Measurements from ENCODE around the gene SMIM38. TPM values are rescaled to one million over a fixed set of nuclear protein-coding genes. Genes with fewer than 3 reads are reported as not detected.

SMIM38 gene
- total RNA-seq, 1 donor from 2014 or later: 0.64 TPM

- intact Hi-C loops (cut with micrococcal nuclease): no loop called here
These were observed 23.2 kb downstream of the SMIM38 start for GRCh38 chr11:69178819-69179482.

- intact Hi-C loops (cut with micrococcal nuclease): no loop called here
These were observed 24.5 kb downstream of the SMIM38 start for GRCh38 chr11:69180226-69180625.

DNA sequence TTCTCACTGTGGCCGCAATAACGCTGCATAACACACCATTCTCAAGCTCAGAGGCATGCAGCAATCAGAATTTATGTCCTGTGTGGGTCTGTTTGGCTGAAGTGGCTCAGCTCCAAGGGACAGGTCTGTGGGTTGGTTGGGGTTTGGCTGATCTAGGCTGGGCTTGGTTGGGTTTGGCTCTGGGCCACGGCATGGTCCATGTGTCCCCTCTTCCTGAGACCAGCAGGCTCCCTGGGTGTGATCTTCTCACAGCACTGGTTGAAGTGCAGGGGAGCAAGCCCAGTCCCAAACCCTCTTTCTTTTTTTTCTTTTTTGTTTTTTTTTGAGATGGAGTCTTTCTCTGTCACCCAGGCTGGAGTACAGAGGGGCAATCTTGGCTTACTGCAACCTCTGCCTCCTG, 25.0 kb downstream of the SMIM38 start:
- intact Hi-C loops (cut with micrococcal nuclease): no loop called here

DNA sequence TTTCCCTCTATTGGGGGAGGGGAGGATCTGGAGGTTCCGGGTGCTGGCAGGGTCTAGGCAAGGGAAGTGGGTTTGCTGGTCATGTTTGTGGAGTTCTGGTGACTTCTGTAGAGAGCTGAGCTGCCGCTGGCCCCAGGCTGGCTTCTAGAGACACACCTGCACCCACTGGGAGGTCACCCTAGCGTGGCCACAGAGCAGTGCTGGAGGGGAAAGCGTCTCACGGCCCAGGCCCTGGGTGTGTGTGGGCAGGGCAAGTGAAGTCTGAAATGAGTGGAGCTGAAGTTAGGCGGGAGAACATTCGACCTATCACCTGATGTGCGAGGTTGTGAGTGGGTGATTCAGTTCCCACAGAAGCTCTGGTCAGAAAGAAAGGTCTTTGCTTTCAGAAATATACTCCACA, 27.9 kb downstream of the SMIM38 start:
- intact Hi-C loops (cut with micrococcal nuclease): no loop called here

- intact Hi-C loops (cut with micrococcal nuclease): no loop called here
These were observed 30.9 kb downstream of the SMIM38 start for GRCh38 chr11:69186316-69187260.

DNA sequence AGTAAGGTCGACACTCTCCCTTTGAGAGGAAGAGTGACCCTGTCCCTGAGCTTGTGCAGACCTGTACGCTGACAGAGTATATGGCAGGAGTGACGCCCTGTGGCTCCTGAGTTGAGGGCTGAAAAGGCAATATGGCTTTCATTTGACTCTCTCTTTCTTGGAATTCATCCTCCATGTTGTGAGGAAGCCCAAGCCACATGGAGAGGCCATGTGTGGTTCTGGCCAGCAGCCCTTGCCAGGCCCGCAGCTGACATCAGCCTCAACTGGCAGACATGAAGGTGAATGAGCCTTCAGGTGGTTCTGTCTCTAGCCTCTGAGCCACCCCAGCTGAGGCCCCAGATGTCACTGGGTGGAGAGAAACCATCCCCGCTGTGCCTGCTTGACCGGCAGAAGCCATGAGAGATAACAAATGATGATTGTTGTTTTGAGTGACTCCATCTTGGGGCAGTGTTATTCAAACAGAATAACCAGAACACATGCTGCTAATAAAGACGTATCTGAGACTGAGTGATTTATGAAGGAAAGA, 31.9 kb downstream of the SMIM38 start:
- intact Hi-C loops (cut with micrococcal nuclease): no loop called here

DNA sequence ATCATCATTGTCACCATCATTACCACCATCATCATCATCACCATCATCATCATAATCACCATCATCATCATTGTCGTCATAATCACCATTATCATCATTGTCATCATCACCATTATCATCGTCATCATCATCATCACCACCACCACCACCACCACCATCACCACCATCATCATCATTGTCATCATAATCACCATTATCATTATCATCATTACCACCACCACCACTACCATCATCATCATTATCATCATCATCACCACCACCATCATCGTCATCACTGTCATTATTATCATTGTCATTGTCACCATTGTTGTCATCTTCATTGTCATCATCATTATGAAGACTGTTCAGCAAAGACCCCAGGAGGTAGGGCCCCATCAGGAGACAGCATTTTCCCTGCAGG, 33.3 kb downstream of the SMIM38 start:
- intact Hi-C loops (cut with micrococcal nuclease): no loop called here

DNA sequence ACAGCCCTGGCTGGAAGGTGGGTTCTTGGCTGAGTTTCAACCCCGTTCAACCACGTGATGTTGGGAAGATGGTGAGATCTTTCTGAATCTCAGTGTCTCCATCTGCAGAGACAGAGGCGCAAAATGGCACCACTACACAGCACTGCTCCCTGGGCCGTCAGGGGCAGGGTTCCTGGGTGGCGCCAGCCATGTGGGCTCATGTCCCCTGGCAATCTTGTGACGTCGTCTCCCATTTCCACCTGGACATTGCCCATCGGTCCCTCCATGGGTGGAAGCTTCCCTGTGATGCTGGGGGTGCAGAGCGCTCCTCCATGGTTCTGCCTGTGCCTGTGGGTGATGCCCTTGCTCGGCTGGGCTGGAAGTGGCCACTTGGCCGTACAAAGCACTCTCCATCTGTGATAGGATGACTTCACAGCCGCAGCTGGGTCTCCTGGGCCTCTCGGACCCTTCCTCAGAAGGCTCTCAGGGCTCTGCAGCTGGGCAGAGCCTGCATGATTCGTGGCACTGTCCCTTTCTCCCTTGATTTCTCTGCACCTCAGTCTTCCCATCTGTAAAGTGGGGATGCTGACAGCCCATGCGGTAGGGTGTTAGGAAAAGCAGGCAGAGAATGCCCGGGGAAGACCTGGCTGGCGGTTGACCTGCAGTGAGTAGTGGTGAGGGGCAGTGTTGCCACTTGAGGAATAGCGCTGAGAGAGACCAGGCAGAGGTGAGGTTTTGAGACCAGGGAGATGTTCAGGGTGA, 35.2 kb downstream of the SMIM38 start:
- intact Hi-C loops (cut with micrococcal nuclease): no loop called here

GRCh38 chr11:69192301-69192721, 36.6 kb downstream of the SMIM38 start:
- intact Hi-C loops (cut with micrococcal nuclease): no loop called here

- intact Hi-C loops (cut with micrococcal nuclease): no loop called here
These were observed 37.4 kb downstream of the SMIM38 start for GRCh38 chr11:69193151-69193550.

DNA sequence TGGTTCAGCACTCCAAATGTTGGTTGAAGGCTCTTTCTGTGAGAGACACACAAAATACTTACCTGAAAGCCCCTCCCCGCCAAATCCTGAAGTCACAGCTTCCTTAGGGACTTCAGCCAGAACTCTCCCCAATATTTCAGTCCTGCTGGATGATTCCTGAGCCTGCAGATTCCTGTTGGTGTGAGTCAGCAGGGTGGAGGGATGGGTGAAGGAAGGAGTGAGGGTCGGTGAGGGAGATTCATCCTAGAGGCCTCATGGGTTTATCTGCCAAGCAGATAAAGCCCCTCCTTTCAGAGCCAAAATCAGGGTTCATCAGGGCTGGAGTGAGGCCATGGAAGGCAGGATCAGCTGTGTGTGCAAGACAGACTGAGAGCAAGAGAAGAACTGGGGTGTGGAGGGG, 37.9 kb downstream of the SMIM38 start:
- intact Hi-C loops (cut with micrococcal nuclease): no loop called here

DNA sequence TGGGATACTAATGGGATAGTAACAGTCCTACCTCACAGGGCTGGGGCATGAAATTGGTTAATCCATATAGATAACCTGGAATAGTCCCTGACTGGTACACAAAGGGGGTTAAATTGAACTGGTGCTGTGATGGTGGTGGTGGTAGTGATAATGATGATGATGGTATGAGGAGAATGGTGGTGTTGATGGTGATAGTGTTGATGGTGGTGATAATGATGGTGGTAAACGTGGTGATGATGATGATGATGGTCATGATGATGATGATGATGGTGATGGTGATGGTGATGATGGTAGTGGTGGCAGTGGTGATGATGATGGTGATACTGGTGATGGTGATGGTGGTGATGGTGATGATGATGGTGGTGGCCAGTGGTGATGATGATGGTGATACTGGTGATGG, 38.7 kb downstream of the SMIM38 start:
- intact Hi-C loops (cut with micrococcal nuclease): no loop called here

DNA sequence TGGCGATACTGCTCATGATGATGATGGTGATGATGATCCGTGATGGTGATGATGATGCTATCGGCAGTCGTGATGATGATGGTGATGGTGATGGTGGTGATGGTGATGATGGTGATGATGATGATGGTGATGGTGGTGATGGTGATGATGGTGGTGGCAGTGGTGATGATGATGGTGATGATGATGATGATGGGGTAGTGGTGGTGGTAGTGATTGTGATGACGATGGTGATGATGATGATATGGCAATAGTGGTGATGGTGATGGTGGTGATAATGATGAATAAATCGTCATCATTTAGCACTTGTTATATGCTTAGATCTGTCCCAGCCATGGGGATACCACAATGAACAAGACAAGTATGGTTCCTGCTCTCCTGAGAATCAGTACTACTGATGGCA, 39.2 kb downstream of the SMIM38 start:
- intact Hi-C loops (cut with micrococcal nuclease): no loop called here

DNA sequence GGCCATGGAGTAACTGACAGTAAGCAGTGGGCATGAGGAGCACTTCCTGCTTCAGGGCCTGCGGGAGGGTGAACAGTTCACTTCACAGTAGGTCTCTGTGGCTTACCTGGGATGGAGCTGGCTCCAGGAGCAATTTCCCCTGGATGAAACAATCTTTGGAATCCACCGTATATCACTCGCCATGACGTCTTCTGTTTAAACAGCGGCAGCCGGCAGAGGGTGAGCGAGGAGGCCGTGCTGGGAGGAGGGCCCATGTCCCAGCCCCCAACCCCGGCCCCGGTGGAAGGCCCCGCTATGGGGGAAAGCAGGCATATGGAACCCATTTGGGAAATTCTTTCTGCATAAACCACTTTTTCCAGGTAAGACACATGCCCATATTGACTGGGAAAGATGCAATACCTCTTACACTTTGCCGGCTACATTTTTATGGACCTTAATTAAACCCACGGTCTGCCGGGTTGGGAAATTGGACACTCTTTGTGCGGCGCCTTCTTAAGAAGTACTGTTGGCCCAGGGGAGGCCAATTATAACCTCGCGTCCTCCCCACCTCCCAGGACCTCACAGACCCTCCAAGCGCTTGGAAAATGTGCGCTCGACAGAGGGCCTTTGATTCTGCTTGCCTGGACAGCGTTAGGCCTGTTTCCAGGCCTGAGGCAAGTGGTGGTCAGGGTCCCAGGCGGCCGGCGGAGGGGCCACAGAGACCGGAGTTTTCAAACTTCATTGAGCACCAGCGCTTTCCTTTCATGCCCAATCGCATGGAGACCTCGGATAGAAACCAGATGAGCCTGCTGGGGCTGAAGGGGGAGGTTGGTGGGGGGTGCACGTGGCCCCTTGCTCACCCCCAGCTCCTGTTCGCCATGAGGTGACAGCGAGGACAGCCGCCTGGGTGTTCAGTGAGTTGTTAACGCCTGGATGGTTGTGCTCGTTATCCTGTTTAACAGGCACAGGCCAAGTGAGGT, 40.4 kb downstream of the SMIM38 start:
- intact Hi-C loops (cut with micrococcal nuclease): no loop called here

- intact Hi-C loops (cut with micrococcal nuclease): no loop called here
These were observed 41.0 kb downstream of the SMIM38 start for GRCh38 chr11:69196783-69197169.

GRCh38 chr11:69198891-69199582, 43.3 kb downstream of the SMIM38 start:
- intact Hi-C loops (cut with micrococcal nuclease): no loop called here

DNA sequence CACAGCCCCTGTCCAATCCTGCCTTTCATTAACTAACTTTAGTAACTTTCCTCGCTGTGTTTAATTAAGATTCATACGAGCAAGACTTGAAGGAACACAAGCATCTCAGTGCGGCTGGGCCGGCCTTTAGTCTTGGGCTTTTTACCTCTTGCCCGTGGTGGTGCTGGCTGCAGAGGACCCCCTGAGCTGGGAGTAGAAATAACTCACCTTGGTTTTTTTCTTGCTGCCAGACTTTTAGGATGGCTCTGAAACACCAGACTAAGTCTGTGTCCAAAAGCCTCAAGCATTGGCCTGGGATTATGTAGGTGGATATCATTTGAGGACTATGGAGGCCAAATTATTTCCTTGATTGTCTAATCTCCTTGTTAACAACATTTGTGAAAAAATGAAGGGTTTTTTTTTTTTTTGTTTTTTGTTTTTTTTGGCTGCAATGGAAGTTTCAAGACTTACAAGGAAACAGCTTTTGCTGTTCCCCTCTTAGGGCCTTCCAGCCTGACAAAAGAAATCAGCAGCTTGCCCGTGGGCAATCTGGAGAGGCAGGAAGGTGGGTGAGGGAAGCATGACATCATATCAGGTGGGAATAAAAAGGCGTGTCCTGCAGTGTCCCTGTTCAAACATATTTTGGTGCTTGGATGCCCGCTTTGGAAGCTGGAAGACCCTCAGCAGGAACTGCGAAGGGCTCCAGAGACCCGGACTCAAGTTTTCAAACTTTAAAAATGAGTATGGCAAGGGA, 44.0 kb downstream of the SMIM38 start:
- intact Hi-C loops (cut with micrococcal nuclease): no loop called here

- intact Hi-C loops (cut with micrococcal nuclease): no loop called here
These were observed 44.8 kb downstream of the SMIM38 start for GRCh38 chr11:69200331-69201065.

DNA sequence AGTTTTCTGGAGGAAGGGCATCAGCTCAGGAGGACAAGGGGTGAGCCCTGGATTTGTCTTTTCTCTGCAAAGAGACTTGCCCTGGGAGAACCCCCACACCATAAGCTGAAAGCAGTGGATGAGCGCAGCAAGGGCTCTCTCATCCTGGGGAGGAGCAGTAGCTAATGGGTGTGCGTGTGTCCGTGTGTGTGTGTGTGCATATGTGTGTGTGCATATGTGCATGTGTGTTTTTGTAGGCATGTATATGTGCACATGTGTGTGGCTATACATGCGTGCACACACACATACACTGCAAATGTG, 45.3 kb downstream of the SMIM38 start:
- intact Hi-C loops (cut with micrococcal nuclease): no loop called here
